Mononuclear cell (primary cell): ENCODE results near the gene PTPRN2. TPM values are rescaled to one million over a fixed set of nuclear protein-coding genes. Genes with fewer than 3 reads are reported as not detected.

Source experiments
- H3K27me3 ChIP-seq: 2 replicates; pipeline ENCODE4 v1.6.0; 2011; ENCODE audit warnings: low read length, control low read depth; ENCODE audit not compliant: insufficient read depth
- H3K4me1 ChIP-seq: 2 replicates; pipeline ENCODE4 v1.5.1; 2011; ENCODE audit warnings: mild to moderate bottlenecking, low read length, control low read depth; ENCODE audit not compliant: insufficient read depth
- H3K4me3 ChIP-seq: 2 replicates; pipeline ENCODE4 v1.5.1; 2011; ENCODE audit warnings: mild to moderate bottlenecking, low read length, moderate library complexity
- H3K9me3 ChIP-seq: 2 replicates; pipeline ENCODE4 v1.5.1; 2011; ENCODE audit warnings: low read depth, mild to moderate bottlenecking, control low read depth, low read length
- total RNA-seq: library from RNA; depleted of rRNA; stranded (reverse); fragments of >200 nt; gene quantifications from one replicate; pipeline ENCODE4 v1.2.3, GENCODE V29; 2012

PTPRN2 gene
- total RNA-seq, 1 donor = 0.31 TPM

- H3K9me3 ChIP-seq = peaks cover 23% of the 10 kb centered on the region
- H3K27me3 ChIP-seq = no peaks in the 10 kb centered on the region
- H3K4me3 ChIP-seq = no peak overlapping the region
- H3K4me1 ChIP-seq = no peaks in the 10 kb centered on the region
These were observed 302.8 kb downstream of the PTPRN2 start for GRCh38 chr7:158284617-158285382.

DNA sequence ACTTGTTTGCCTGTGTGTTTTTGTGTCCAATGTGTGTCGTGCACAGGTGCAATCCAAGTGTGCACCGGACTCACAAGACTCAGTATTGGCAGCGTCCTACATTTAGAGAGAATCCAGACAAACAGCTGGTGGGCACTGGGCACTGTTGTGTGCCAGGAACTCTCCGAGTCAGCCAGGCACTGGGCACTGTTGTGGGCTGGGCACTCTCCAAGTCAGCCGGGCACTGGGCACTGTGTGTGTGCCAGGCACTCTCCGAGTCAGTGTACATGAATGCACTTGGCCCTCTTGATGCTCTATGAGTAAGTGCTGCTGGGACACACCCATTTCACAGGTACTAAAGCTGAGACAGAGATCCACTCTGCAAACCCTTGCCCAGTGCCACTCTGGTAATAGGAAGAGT lies 303.5 kb downstream of the PTPRN2 start:
- Histone ChIP-seq H3K9me3 (peaks cover 20% of the 10 kb centered on the region), H3K4me3 (no peak overlapping the region), H3K27me3 (no peaks in the 10 kb centered on the region)

DNA sequence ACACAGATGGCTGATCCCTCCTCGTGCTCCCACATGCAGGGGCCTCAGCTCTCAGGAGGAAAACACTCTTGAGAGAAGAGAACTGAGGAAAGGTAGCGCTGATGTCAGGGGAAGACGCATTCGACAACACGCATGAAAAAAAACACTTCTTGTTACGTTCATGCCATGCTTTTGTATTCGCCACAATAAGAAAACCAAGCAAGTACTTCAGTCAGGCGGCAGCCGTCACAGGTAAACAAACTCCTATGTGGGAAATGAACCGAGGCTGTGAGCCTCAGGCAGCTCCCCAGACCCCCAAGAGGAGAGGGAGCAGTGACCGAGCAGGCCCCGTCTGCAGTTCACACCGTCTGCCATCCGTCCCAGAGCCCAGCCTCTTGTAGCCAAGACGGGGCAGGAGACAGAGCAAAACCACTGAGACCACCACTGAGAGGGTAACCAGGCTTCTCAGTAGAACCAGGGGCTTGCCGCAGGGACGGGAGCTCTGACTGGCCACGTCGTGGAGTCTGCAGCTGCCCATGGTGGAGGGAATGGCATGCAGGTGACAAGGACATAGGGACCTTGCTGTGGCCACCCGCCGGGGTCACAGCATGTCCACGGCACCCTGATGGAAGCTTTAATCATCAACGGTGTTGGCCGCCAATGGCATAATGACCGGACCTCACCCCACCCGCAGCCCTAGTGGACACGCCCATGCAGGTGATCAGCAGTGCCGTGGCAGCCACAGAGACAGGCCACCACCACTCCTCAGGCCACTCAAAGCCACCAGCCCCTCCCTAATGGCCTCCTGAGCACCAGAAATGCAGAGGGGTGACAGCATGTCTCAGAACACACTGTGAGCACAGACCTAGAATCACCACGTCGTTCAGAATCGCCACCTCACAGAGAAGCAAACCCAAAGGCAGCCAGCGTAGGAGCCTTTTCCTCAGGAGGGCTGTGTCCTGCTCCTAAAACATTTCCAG lies 304.3 kb downstream of the PTPRN2 start:
- Histone ChIP-seq H3K9me3 (peaks cover 12% of the 10 kb centered on the region), H3K4me1 (no peaks in the 10 kb centered on the region), H3K27me3 (no peaks in the 10 kb centered on the region), H3K4me3 (no peak overlapping the region)

More for the DNA sequence above, 303.5 kb downstream of the PTPRN2 start:
- no peaks in the 10 kb centered on the region for H3K4me1 ChIP-seq

DNA sequence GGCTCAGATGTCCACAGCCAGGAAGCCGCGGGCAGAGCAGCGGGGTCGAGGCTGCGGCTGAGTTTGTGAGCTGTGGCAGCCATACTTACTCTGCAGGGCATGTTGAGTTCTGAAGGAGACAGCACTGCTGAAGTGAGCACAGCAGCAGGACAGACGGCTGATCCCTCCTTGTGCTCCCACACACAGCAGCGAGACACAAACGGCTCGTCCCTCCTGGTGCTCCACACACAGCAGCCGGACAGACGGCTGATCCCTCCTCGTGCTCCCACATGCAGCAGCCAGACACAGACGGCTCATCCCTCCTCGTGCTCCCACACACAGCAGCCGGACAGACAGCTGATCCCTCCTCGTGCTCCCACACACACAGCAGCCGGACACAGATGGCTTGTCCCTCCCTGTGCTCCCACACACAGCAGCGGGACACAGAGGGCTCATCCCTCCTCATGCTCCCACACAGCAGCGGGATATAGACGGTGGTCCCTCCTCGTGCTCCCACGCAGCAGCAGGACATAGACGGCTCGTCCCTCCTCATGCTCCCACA lies 305.1 kb downstream of the PTPRN2 start:
- Histone ChIP-seq H3K9me3 (peaks cover 7% of the 10 kb centered on the region), H3K4me1 (no peaks in the 10 kb centered on the region), H3K4me3 (no peak overlapping the region), H3K27me3 (no peaks in the 10 kb centered on the region)

GRCh38 chr7:158281441-158281840 lies 306.2 kb downstream of the PTPRN2 start:
- H3K27me3 ChIP-seq = no peaks in the 10 kb centered on the region
- peaks cover 1% of the 10 kb centered on the region for H3K9me3 ChIP-seq
- H3K4me1 ChIP-seq = no peaks in the 10 kb centered on the region
- H3K4me3 ChIP-seq = no peak overlapping the region

- Histone ChIP-seq H3K4me3 (no peak overlapping the region), H3K9me3 (no peaks in the 10 kb centered on the region), H3K4me1 (no peaks in the 10 kb centered on the region), H3K27me3 (no peaks in the 10 kb centered on the region)
These were observed 307.0 kb downstream of the PTPRN2 start for GRCh38 chr7:158280448-158281144.

DNA sequence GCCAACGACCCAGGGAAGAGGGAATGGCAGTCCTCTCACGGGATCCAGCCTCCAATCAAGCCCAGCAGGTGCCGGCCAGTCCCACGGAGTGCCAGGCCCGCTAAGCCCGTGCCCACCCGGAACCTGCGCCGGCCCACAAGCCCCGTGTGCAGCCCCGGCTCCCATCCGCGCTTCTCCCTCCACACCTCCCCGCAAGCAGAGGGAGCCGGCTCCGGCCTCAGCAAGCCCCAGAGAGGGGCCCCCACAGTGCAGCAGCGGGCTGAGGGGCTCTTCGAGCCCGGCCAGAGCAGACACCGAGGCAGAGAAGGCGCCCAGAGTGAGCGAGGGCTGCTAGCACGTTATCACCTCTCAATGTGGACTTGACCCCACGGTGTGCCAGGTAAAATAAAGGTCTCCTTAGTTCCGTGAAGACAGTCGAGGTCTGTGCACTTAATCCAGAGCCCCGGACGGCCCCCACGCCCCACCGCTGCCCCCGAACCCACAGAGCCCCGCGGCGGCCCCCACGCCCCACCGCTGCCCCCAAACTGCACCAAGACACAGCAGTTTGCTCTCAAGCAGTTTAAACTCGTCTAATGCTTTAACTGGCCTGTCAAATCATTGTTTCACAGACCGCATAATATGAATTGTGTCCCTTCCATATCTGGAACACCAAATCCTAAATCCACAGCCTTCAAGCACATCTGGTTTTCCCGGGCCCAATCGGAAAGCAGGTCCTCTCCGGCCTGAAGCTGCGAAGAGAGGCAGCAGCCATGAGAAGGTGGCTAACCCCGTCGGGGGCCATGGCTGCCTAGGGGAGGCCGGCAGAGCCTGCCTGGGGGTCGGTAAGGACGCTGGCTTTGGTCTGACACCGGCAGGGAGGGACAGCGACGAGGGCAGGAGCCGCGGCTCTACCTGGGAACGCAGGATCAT lies 307.8 kb downstream of the PTPRN2 start:
- H3K9me3 ChIP-seq = no peaks in the 10 kb centered on the region

DNA sequence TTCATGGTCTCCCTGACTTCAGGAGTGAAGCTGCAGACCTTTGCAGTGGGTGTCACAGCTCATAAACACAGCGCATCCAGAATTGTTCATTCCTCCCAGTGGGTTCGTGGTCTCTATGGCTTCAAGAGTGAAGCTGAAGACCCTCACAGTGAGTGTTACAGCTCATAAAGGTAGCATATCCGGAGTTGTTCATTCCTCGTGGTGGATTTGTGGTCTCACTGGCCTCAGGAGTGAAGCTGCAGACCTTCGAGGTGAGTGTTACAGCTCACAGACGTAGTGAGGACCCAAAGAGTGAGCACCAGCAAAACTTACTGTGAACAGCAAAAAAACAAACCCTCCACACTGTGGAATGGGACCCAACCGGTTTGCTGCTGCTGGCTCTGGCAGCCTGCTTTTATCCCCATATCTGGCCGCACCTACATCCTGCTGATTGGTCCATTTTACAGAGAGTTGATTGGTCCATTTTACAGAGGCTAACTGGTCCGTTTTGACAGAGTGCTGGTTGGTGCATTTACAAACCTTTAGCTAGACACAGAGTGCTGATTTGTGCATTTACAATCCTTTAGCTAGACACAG lies 308.8 kb downstream of the PTPRN2 start:
- Histone ChIP-seq H3K27me3 (no peaks in the 10 kb centered on the region), H3K4me3 (no peak overlapping the region), H3K9me3 (no peaks in the 10 kb centered on the region)

More for the DNA sequence above, 307.8 kb downstream of the PTPRN2 start:
- H3K27me3 ChIP-seq = no peaks in the 10 kb centered on the region
- no peak overlapping the region for H3K4me3 ChIP-seq
- H3K4me1 ChIP-seq = no peaks in the 10 kb centered on the region

DNA sequence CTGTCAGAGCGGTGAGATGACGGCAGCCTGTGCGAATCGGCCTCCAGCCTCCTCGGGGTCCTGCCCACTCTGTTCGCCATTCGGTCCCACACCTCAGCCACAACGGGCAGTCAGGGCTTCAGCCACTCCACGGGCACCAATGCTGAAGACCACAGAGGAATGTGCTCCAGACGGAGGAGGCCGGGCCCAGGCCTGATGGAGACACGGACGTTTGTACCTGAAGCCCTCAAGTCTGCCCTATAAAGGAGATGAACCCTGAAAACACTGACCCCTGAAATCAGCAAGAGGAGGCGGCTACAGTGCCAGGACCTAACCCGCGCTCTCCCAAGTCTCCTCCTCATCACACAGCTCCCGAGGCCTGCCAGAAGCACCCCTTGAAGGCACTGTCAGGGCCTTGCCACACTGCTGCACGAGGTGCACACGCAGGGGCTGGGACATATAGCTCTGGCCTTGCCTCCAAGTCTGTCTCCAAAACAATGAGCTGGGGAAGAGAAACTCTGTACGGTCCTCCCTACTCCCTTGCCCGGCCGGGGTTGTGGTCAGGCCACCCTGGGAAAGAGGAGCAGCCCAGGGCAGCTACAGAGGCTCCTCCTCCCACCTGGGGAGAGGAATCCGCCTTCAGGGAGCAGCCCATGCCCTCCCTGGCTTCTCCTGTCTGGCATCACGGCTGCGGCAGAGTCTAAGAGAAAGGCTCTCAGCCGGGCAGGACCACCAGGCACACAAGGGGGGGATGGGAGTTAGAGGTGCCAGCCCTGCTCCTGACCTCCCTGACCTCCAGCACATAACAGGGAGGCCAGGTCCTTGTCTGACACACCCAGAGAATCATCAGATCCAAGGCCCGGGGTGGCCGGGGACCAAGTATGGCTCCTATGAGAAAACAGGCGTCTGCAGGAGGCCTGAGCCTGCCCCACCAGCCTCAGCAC lies 310.1 kb downstream of the PTPRN2 start:
- Histone ChIP-seq H3K9me3 (no peaks in the 10 kb centered on the region), H3K27me3 (no peaks in the 10 kb centered on the region), H3K4me3 (no peak overlapping the region), H3K4me1 (no peaks in the 10 kb centered on the region)

More for the DNA sequence above, 308.8 kb downstream of the PTPRN2 start:
- no peaks in the 10 kb centered on the region for H3K4me1 ChIP-seq

- Histone ChIP-seq H3K9me3 (no peaks in the 10 kb centered on the region), H3K4me3 (no peak overlapping the region), H3K27me3 (no peaks in the 10 kb centered on the region), H3K4me1 (no peaks in the 10 kb centered on the region)
These were observed 311.0 kb downstream of the PTPRN2 start for GRCh38 chr7:158276414-158277218.

DNA sequence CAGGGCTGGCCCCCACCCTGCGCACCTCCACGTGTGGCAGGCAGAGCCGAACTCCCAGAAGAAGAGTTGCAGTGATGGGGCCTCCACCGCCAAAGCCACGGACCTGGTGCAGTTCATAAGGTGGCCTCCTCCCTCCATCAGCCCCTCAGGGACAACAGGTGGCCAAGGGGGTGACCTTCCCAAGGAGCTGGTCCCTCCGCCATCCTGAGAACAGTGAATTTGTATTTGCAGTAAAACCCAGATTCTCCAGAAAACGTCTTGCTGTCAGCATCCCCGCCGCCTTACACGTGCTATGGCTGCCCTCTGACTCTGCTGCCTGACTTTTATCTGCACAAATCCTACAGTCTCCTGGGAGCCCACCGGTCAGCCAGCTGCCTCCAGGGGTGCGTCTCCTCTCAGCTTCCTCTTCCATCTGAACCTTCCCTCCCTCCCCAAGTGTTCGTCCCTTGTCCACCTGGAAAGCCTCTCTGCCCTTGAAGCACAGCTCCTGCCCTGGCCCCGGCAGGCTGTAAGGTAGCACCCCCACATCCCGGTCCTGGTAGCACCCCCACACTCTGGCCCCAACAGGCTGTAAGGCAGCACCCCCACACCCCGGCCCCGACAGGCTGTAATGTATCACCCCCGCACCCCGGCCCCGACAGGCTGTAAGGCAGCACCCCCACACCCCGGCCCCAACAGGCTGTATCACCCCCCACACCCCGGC lies 311.8 kb downstream of the PTPRN2 start:
- Histone ChIP-seq H3K4me1 (no peaks in the 10 kb centered on the region), H3K9me3 (no peaks in the 10 kb centered on the region), H3K27me3 (no peaks in the 10 kb centered on the region), H3K4me3 (no peak overlapping the region)

- H3K4me3 ChIP-seq = no peak overlapping the region
- no peaks in the 10 kb centered on the region for H3K4me1 ChIP-seq
- no peaks in the 10 kb centered on the region for H3K9me3 ChIP-seq
- no peaks in the 10 kb centered on the region for H3K27me3 ChIP-seq
These were observed 312.6 kb downstream of the PTPRN2 start for GRCh38 chr7:158274996-158275395.
